T-helper 2 cell treated with Interferon-gamma antibody and Interleukin-4, amounts not matched to agents 5 μg/mL and 100 μg/mL, for 36 hours (primary cell): ENCODE data around the gene PARP1.

Experiments used
- DNase-seq: peaks from one replicate; pipeline ENCODE4 v3.0.0; 2021; ENCODE audit warnings: low spot score
- H3K27ac Mint-ChIP-seq: one replicate; pipeline ENCODE4 v1.8.0; 2021; ENCODE audit warnings: mild to moderate bottlenecking, mixed read lengths
- H3K27me3 Mint-ChIP-seq: one replicate; pipeline ENCODE4 v1.8.0; 2021; ENCODE audit warnings: low read depth, mixed read lengths
- H3K36me3 Mint-ChIP-seq: one replicate; pipeline ENCODE4 v1.8.0; 2021; ENCODE audit warnings: low read depth, mixed read lengths
- H3K4me1 Mint-ChIP-seq: one replicate; pipeline ENCODE4 v1.8.0; 2021; ENCODE audit warnings: low read depth, mixed read lengths
- H3K4me3 Mint-ChIP-seq: one replicate; pipeline ENCODE4 v1.8.0; 2022; ENCODE audit warnings: mild to moderate bottlenecking, moderate library complexity, mixed read lengths
- H3K9me3 Mint-ChIP-seq: one replicate; pipeline ENCODE4 v1.8.0; 2021; ENCODE audit warnings: mixed read lengths

Gene PARP1

GRCh38 chr1:226394462-226394861 lies 13.4 kb downstream of the PARP1 start:
- Mint-ChIP-seq H3K36me3 (peaks cover 51% of the 10 kb centered on the region), H3K4me1 (peaks cover 13% of the 10 kb centered on the region), H3K9me3 (no peaks in the 10 kb centered on the region), H3K27ac (no peak overlapping the region), H3K27me3 (no peaks in the 10 kb centered on the region), H3K4me3 (no peak overlapping the region)
- DNase-seq = no peak

- H3K36me3 Mint-ChIP-seq = peaks cover 49% of the 10 kb centered on the region
- H3K4me1 Mint-ChIP-seq = peaks cover 6% of the 10 kb centered on the region
- H3K4me3 Mint-ChIP-seq = no peak overlapping the region
These were observed 17.2 kb downstream of the PARP1 start for GRCh38 chr1:226390681-226391080.

GRCh38 chr1:226388131-226388530 lies 19.8 kb downstream of the PARP1 start:
- H3K27ac Mint-ChIP-seq = no peak overlapping the region
- H3K9me3 Mint-ChIP-seq = no peaks in the 10 kb centered on the region
- H3K36me3 Mint-ChIP-seq = peaks cover 61% of the 10 kb centered on the region
- no peaks in the 10 kb centered on the region for H3K4me1 Mint-ChIP-seq
- no peaks in the 10 kb centered on the region for H3K27me3 Mint-ChIP-seq
- no peak overlapping the region for H3K4me3 Mint-ChIP-seq
- no peak for DNase-seq

More at GRCh38 chr1:226390681-226391080, 17.2 kb downstream of the PARP1 start:
- H3K27ac Mint-ChIP-seq = no peak overlapping the region
- H3K27me3 Mint-ChIP-seq = no peaks in the 10 kb centered on the region
- H3K9me3 Mint-ChIP-seq = no peaks in the 10 kb centered on the region
- DNase-seq = no peak

- no peaks in the 10 kb centered on the region for H3K27me3 Mint-ChIP-seq
- no peak overlapping the region for H3K27ac Mint-ChIP-seq
- H3K9me3 Mint-ChIP-seq = no peaks in the 10 kb centered on the region
- H3K4me1 Mint-ChIP-seq = peaks cover 8% of the 10 kb centered on the region
- DNase-seq = no peak
- peaks cover 69% of the 10 kb centered on the region for H3K36me3 Mint-ChIP-seq
- no peak overlapping the region for H3K4me3 Mint-ChIP-seq
These were observed 23.2 kb downstream of the PARP1 start for GRCh38 chr1:226384717-226385116.

GRCh38 chr1:226384040-226384439 lies 23.9 kb downstream of the PARP1 start:
- Mint-ChIP-seq H3K27ac (no peak overlapping the region), H3K4me1 (peaks cover 8% of the 10 kb centered on the region), H3K36me3 (peaks cover 73% of the 10 kb centered on the region), H3K4me3 (no peak overlapping the region), H3K27me3 (no peaks in the 10 kb centered on the region), H3K9me3 (no peaks in the 10 kb centered on the region)
- DNase-seq = no peak

- H3K36me3 Mint-ChIP-seq = peaks cover 79% of the 10 kb centered on the region
- no peaks in the 10 kb centered on the region for H3K9me3 Mint-ChIP-seq
- H3K4me3 Mint-ChIP-seq = no peak overlapping the region
- H3K4me1 Mint-ChIP-seq = peaks cover 8% of the 10 kb centered on the region
- no peak overlapping the region for H3K27ac Mint-ChIP-seq
- H3K27me3 Mint-ChIP-seq = no peaks in the 10 kb centered on the region
- no peak for DNase-seq
These were observed 25.9 kb downstream of the PARP1 start for GRCh38 chr1:226382030-226382429.

GRCh38 chr1:226381226-226381998 lies 26.5 kb downstream of the PARP1 start:
- DNase-seq = no peak
- Mint-ChIP-seq H3K27me3 (no peaks in the 10 kb centered on the region), H3K9me3 (no peaks in the 10 kb centered on the region), H3K4me1 (peaks cover 8% of the 10 kb centered on the region), H3K36me3 (peaks cover 80% of the 10 kb centered on the region), H3K4me3 (no peak overlapping the region), H3K27ac (no peak overlapping the region)

GRCh38 chr1:226378071-226378470 lies 29.8 kb downstream of the PARP1 start:
- Mint-ChIP-seq H3K27ac (no peak overlapping the region), H3K4me1 (peaks cover 8% of the 10 kb centered on the region), H3K36me3 (peaks cover 82% of the 10 kb centered on the region), H3K4me3 (no peak overlapping the region), H3K9me3 (no peaks in the 10 kb centered on the region), H3K27me3 (no peaks in the 10 kb centered on the region)
- no peak for DNase-seq

GRCh38 chr1:226376300-226376699 lies 31.6 kb downstream of the PARP1 start:
- DNase-seq = no peak
- Mint-ChIP-seq H3K4me1 (peaks cover 8% of the 10 kb centered on the region), H3K36me3 (peaks cover 82% of the 10 kb centered on the region), H3K27ac (no peak overlapping the region), H3K27me3 (no peaks in the 10 kb centered on the region), H3K9me3 (no peaks in the 10 kb centered on the region), H3K4me3 (no peak overlapping the region)

- H3K36me3 Mint-ChIP-seq = peaks cover 59% of the 10 kb centered on the region
- no peak overlapping the region for H3K27ac Mint-ChIP-seq
- no peak overlapping the region for H3K4me3 Mint-ChIP-seq
- H3K4me1 Mint-ChIP-seq = no peaks in the 10 kb centered on the region
- H3K27me3 Mint-ChIP-seq = no peaks in the 10 kb centered on the region
- no peaks in the 10 kb centered on the region for H3K9me3 Mint-ChIP-seq
- no peak for DNase-seq
These were observed 34.5 kb downstream of the PARP1 start for GRCh38 chr1:226373376-226373775.

- H3K27ac Mint-ChIP-seq = peak overlapping the region; percentile 11
- no peaks in the 10 kb centered on the region for H3K27me3 Mint-ChIP-seq
- no peak overlapping the region for H3K4me3 Mint-ChIP-seq
- no peak for DNase-seq
- peaks cover 56% of the 10 kb centered on the region for H3K36me3 Mint-ChIP-seq
- no peaks in the 10 kb centered on the region for H3K9me3 Mint-ChIP-seq
- no peaks in the 10 kb centered on the region for H3K4me1 Mint-ChIP-seq
These were observed 35.0 kb downstream of the PARP1 start for GRCh38 chr1:226372885-226373284.

GRCh38 chr1:226371866-226372490 lies 35.9 kb downstream of the PARP1 start:
- Mint-ChIP-seq H3K9me3 (no peaks in the 10 kb centered on the region), H3K27ac (no peak overlapping the region), H3K36me3 (peaks cover 54% of the 10 kb centered on the region), H3K4me3 (no peak overlapping the region), H3K4me1 (no peaks in the 10 kb centered on the region), H3K27me3 (no peaks in the 10 kb centered on the region)
- DNase-seq = no peak

GRCh38 chr1:226371027-226371694 lies 36.7 kb downstream of the PARP1 start:
- peaks cover 52% of the 10 kb centered on the region for H3K36me3 Mint-ChIP-seq
- H3K9me3 Mint-ChIP-seq = no peaks in the 10 kb centered on the region
- H3K4me1 Mint-ChIP-seq = no peaks in the 10 kb centered on the region

More at GRCh38 chr1:226371027-226371694, 36.7 kb downstream of the PARP1 start:
- no peak for DNase-seq
- Mint-ChIP-seq H3K27ac (no peak overlapping the region), H3K4me3 (no peak overlapping the region), H3K27me3 (no peaks in the 10 kb centered on the region)
